ENCODE measurements around the gene RAB3GAP2.
A peak's percentile ranks its signal among the peaks of the same experiment; 100 is the strongest.

The RAB3GAP2 gene

DNA sequence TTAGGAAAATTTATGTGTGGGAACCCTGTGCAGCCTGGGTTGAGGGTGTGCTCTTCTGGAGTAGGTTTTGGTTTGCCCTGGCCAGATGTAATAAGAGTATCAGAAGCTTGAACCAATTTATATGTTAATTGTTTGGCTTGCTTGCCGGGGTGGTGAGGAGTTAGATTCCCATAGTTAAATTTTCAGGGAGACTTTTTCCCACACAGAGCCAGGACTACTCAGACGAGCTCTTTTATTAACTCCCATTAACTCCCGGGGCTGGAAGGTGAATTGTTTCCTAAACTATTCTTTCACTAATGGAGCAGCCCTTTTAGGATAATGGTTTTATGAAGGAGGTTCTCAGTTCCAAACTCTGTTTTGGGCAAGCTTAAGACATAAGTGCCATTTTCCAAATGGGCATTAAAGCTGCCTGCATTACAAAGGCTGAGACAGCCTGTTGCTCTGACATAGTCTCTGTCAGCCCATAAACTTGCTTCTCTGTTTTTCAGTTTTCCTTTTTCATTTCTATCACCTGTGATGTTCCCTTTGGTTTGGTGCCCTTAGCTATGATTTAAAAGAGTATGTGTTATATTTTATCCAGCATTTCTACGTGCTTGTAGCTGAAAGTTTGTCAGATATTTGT lies 18.0 kb upstream of the RAB3GAP2 start:
- no peak overlapping the region for H3K4me3 ChIP-seq (replicated peaks; ENCODE audit: low read depth, low read length)
- no peak for DNase-seq (ENCODE audit: low read depth)
- TF ChIP-seq, protein P1, sequence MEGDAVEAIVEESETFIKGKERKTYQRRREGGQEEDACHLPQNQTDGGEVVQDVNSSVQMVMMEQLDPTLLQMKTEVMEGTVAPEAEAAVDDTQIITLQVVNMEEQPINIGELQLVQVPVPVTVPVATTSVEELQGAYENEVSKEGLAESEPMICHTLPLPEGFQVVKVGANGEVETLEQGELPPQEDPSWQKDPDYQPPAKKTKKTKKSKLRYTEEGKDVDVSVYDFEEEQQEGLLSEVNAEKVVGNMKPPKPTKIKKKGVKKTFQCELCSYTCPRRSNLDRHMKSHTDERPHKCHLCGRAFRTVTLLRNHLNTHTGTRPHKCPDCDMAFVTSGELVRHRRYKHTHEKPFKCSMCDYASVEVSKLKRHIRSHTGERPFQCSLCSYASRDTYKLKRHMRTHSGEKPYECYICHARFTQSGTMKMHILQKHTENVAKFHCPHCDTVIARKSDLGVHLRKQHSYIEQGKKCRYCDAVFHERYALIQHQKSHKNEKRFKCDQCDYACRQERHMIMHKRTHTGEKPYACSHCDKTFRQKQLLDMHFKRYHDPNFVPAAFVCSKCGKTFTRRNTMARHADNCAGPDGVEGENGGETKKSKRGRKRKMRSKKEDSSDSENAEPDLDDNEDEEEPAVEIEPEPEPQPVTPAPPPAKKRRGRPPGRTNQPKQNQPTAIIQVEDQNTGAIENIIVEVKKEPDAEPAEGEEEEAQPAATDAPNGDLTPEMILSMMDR (IDR thresholded peaks at IDR 0.05; ENCODE audit: low read length, missing control alignments) = no peak

DNA sequence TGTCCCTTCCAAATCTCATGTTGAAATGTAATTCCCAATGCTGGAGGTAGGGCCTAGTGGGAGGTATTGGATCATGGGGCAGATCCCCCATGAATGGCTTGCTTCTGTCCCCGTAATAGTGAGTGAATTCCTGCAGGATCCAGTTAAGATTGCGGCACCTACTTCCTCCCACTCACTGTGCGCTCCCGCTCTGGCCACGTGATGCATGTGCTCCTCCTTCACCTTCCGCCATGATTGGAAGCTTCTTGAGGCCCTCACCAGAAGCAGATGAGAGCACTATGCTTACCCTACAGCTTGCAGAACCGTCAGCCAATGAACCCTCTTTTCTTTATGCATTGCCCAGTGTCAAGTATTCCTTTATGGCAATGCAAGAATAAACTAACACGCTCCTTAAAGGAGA lies 14.9 kb upstream of the RAB3GAP2 start:
- TF ChIP-seq, protein P1 (IDR thresholded peaks at IDR 0.05; ENCODE audit: low read length, missing control alignments) = no peak
- no peak overlapping the region for H3K4me3 ChIP-seq (replicated peaks; ENCODE audit: low read depth, low read length)
- no peak for DNase-seq (ENCODE audit: low read depth)

DNA sequence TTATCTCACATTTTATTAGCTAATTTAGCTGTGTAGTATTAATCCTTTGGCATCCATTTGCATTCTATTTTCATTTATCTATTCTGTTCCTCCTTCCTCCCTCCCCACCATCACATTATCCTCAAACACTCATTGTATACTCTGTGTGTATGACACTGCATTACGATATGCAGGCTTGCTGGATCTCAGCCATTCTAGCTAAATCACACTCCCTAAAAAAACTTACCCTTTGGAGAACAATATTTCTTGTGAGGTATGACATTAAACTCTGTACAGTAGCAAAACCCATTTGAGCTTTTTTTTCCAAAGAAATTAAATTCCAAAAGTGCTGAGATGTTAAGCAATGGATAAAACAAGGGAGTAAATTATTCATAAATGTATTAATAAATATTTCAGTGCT lies 11.4 kb upstream of the RAB3GAP2 start:
- no peak for DNase-seq (ENCODE audit: low read depth)
- TF ChIP-seq, protein P1 (IDR thresholded peaks at IDR 0.05; ENCODE audit: low read length, missing control alignments) = no peak
- H3K4me3 ChIP-seq (replicated peaks; ENCODE audit: low read depth, low read length) = no peak overlapping the region

DNA sequence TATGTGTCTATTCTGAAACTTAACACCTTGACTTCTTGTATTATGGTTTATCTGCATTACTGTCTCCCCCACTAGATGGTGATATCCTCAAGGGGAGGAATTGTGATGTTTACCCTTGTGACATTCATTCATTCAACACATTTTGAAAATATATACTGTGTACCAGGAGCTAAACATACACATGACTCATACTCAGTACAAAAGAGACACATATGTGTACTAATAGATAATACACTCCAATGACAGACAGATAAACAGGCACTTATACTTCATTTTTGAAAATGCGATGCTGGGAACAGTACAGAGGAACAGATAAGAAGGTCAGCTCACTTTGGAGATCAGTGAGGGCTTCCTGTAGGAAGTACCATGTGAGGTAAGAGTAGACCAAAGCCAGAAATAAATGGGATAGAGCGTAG lies 8.9 kb upstream of the RAB3GAP2 start:
- DNase-seq (ENCODE audit: low read depth) = peak; percentile 44
- TF ChIP-seq, protein P1 (IDR thresholded peaks at IDR 0.05; ENCODE audit: low read length, missing control alignments) = peak; percentile 51
- no peak overlapping the region for H3K4me3 ChIP-seq (replicated peaks; ENCODE audit: low read depth, low read length)

DNA sequence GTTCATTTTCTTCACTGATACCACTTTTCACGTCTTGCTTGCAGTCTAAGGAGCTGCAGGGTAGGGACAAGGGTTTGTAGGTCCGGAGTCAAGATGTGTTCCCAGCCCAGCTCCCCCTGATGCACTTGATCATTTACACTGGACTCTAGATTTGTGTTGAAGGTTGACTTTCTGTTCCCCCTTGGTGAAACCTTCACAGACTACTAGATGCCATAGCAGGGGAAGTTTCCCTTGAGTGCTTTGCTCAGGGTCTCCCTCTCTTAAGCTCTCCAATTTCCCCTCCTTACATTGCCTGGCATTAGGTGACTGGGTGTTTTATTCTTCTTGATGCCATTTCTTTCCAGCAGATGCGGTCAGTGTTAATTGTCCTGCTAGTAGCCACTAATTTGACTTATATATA lies 8.0 kb upstream of the RAB3GAP2 start:
- H3K4me3 ChIP-seq (replicated peaks; ENCODE audit: low read depth, low read length) = no peak overlapping the region
- TF ChIP-seq, protein P1 (IDR thresholded peaks at IDR 0.05; ENCODE audit: low read length, missing control alignments) = no peak
- no peak for DNase-seq (ENCODE audit: low read depth)

DNA sequence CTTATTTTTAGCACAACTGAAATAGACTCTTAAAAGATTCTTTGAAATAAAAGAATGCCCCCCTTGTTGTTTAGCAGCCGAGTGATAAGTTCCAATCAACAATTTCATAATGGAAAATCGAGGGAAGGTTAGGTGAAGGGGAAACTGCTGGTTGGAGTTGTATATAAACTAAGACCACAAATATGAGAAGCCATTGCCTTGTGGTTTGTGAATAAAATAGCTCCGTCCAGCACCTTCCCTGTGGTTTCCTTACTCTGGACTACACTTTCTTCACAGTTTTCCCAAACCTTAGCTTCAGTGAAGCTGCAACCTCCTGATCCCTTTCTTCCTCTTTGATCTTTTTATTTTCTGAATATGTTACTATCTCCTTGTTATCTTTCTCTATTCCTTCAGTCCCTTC lies 6.7 kb upstream of the RAB3GAP2 start:
- TF ChIP-seq, protein P1 (IDR thresholded peaks at IDR 0.05; ENCODE audit: low read length, missing control alignments) = no peak
- DNase-seq (ENCODE audit: low read depth) = no peak
- H3K4me3 ChIP-seq (replicated peaks; ENCODE audit: low read depth, low read length) = no peak overlapping the region

DNA sequence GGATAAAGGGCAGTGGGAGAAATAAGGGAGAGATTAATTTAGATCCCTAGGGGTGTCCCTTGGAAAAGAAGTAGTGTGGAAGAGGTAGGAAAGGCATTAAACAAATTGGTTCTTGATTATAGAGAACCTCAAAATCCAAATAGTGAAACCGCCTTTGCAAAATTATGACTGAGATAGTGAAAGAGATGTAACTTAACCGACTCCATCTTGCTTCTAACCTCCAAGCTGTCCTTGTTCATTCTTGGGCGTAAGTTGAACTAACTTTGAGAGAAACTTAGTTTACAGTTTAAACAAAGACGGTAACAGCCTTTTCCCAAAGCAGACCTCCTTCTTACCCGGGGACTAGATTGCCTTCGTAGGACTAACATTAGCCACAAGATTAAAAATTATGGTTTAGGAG lies 3.2 kb upstream of the RAB3GAP2 start:
- TF ChIP-seq, protein P1 (IDR thresholded peaks at IDR 0.05; ENCODE audit: low read length, missing control alignments) = no peak
- no peak overlapping the region for H3K4me3 ChIP-seq (replicated peaks; ENCODE audit: low read depth, low read length)
- DNase-seq (ENCODE audit: low read depth) = no peak

Measured in fibroblast of pulmonary artery (primary cell).